PFSK-1 (cell line): ENCODE data around the gene TMEM240. TPM values are rescaled to one million over a fixed set of nuclear protein-coding genes. Genes with fewer than 3 reads are reported as not detected.

Experiments
- FOXP2 ChIP-seq: optimal IDR thresholded peaks from 2 replicates; pipeline ENCODE3; 2011; ENCODE audit warnings: borderline replicate concordance, control low read depth, inconsistent platforms; ENCODE audit not compliant: insufficient read depth; ENCODE audit errors: extremely low read length, extremely low read depth
- POLR2AphosphoS5 ChIP-seq: IDR thresholded peaks from 2 replicates; pipeline ENCODE4 v1.6.1; 2012; ENCODE audit warnings: low read depth, mild to moderate bottlenecking, control low read depth, low read length, moderate library complexity
- SIN3A ChIP-seq: IDR thresholded peaks from 2 replicates; pipeline ENCODE4 v1.6.1; 2012; ENCODE audit warnings: mild to moderate bottlenecking, low read length, moderate library complexity, borderline replicate concordance; ENCODE audit not compliant: insufficient read depth
- TAF1 ChIP-seq: IDR thresholded peaks from 2 replicates; pipeline ENCODE4 v1.6.1; 2012; ENCODE audit warnings: low read length, control low read depth, borderline replicate concordance; ENCODE audit not compliant: insufficient read depth
- polyA plus RNA-seq: library from polyadenylated mRNA; unstranded; fragments of >200 nt; gene quantifications from one replicate; pipeline ENCODE4 v1.2.1, GENCODE V29; 2012; ENCODE audit warnings: low read depth, missing spikeins; ENCODE audit not compliant: insufficient read length
- TF ChIP-seq, protein P1 (sequence below), 2 experiments: IDR thresholded peaks; 2 replicates each; pipeline versions ENCODE4 v1.6.1 to v1.8.0; 2011 to 2012; ENCODE audit warnings: low read depth in 2 of 2, low read length in 2 of 2, control low read depth in 1 of 2, inconsistent platforms in 1 of 2, mild to moderate bottlenecking in 1 of 2, moderate library complexity in 1 of 2; ENCODE audit not compliant: insufficient read depth in 1 of 2

Gene TMEM240
- 19.0 TPM for polyA plus RNA-seq

- TF ChIP-seq FOXP2 (no peak), SIN3A (no peak), TAF1 (no peak), POLR2AphosphoS5 (no peak)
- TF ChIP-seq, protein P1, sequence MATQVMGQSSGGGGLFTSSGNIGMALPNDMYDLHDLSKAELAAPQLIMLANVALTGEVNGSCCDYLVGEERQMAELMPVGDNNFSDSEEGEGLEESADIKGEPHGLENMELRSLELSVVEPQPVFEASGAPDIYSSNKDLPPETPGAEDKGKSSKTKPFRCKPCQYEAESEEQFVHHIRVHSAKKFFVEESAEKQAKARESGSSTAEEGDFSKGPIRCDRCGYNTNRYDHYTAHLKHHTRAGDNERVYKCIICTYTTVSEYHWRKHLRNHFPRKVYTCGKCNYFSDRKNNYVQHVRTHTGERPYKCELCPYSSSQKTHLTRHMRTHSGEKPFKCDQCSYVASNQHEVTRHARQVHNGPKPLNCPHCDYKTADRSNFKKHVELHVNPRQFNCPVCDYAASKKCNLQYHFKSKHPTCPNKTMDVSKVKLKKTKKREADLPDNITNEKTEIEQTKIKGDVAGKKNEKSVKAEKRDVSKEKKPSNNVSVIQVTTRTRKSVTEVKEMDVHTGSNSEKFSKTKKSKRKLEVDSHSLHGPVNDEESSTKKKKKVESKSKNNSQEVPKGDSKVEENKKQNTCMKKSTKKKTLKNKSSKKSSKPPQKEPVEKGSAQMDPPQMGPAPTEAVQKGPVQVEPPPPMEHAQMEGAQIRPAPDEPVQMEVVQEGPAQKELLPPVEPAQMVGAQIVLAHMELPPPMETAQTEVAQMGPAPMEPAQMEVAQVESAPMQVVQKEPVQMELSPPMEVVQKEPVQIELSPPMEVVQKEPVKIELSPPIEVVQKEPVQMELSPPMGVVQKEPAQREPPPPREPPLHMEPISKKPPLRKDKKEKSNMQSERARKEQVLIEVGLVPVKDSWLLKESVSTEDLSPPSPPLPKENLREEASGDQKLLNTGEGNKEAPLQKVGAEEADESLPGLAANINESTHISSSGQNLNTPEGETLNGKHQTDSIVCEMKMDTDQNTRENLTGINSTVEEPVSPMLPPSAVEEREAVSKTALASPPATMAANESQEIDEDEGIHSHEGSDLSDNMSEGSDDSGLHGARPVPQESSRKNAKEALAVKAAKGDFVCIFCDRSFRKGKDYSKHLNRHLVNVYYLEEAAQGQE (IDR thresholded peaks at IDR 0.05; ENCODE audit: insufficient read depth in 1 of 2, low read depth in 2 of 2, low read length in 2 of 2): no peak
Observed at GRCh38 chr1:1540090-1540817, at the start of gene TMEM240. TSS of gene TMEM240 (minus strand) at chr1:1540624. CDS start at chr1:1540346, 278 bp downstream.

DNA sequence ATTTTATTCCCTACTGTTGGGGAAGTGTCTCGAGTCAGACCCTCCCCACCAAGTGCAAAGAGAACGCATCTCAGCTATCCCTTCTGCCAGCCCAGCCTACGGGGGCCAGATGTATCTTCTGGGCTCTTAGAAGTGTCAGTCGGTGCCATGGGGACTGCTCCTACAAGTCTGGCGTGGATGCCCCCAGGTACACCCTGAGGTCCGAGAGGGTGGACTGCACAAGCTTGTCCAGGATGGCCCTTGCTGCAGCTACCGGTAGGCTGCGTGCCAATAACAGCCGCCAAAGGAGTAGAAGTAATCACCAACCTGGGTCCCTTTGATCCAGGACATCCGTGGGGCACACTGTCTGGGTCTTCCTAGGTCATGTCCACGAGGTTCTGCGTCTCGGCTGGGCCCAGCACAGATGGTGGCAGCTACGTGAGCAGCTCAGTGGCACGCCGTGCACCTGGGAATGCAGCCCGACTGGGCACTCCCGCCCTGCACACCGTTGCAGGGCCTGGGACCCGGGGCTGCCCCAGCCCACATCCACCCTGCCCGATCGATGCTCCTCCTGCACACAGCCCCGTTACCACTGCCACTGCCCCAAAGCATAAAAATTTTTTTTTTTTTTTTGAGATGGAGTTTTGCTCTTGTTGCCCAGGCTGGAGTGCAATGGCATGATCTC, 43.1 kb upstream of the TMEM240 start:
- TF ChIP-seq POLR2AphosphoS5 (no peak), FOXP2 (no peak), SIN3A (no peak), TAF1 (no peak)
- TF ChIP-seq, protein P1 (IDR thresholded peaks at IDR 0.05; ENCODE audit: insufficient read depth in 1 of 2, low read depth in 2 of 2, low read length in 2 of 2): no peak

- TF ChIP-seq TAF1: no peak
- TF ChIP-seq FOXP2: no peak
- no peak for TF ChIP-seq SIN3A
- TF ChIP-seq, protein P1 (IDR thresholded peaks at IDR 0.05; ENCODE audit: insufficient read depth in 1 of 2, low read depth in 2 of 2, low read length in 2 of 2): no peak
- TF ChIP-seq POLR2AphosphoS5: no peak
Observed at GRCh38 chr1:1582585-1583346, 42.3 kb upstream of the TMEM240 start.

DNA sequence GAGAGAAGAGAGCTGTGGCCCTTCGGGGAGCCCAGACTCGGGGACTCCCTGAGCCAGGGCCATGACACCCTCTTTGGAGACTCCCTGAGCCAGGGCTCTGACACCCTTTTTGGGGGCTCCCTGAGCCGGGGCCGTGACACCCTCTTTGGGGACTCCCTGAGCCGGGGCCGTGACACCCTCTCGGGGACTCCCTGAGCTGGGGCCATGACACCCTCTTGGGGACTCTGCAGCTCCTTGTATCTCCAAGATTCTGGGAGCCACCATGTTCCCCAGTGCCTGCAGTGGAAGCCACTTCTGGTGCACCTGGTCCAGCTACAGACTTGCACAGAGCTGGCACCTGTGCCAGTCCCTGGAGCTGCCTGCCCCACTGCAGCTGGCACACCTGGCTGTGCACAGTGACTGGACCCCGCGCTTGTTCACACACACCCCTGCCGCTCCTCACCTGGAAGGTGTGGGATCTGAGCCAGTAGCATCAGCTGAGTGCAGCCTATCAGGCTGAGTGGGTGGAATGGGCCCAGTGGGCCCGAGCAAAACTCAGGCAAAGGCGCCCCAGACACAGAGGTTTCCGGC, 38.0 kb upstream of the TMEM240 start:
- TF ChIP-seq FOXP2 (no peak), POLR2AphosphoS5 (no peak), SIN3A (no peak)
- TF ChIP-seq, protein P1 (IDR thresholded peaks at IDR 0.05; ENCODE audit: insufficient read depth in 1 of 2, low read depth in 2 of 2, low read length in 2 of 2): no peak
